Activated naive CD4-positive, alpha-beta T cell (primary cell): ENCODE measurements around the gene GLUL.

ENCODE experiments used
- DNase-seq, 4 experiments: peaks; one replicate each; lab custom pipeline; 2025; lab: John Stamatoyannopoulos, UW

Gene GLUL

DNA sequence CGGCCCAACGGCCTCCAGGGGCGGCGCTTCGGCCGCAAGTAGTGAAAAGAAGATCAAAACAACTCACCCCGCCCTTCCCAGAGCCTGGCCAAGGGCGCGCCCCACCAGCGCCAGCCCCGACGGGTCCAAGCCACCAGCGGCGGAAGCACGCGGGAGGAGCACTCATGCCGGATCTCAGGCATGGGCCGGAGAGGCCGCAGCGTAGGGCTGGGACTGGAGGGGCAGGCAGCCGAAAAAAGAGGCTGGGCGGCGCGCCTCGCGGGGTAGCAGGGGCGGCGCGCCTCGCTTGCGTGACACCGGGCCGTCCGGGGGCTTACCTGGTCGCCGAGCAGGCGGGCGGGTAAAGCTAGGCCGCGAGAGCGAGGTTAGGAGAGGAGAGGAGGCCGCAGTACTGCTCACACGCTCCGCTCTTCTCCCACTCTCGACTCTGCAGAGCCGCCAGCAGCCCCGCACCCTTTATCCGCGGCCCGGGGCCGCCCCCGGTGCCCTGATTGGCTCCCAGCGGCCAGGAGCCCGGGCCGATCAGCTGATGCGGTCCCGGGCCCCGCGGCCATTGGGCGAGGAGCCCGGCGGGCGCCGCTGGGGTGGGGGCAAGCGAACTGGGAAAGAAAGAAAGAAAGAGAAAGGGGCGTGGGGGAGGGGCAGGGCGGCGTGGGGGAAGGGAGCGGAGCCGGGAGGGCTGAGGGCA is at the start of gene GLUL:
Gene GLUL, minus strand, starts transcription at position 429 of the 688 bp plus-strand sequence. CDS start 3,053 bp downstream, outside the sequence.
- peak; percentile 16 to 55 (median 36) for DNase-seq

DNA sequence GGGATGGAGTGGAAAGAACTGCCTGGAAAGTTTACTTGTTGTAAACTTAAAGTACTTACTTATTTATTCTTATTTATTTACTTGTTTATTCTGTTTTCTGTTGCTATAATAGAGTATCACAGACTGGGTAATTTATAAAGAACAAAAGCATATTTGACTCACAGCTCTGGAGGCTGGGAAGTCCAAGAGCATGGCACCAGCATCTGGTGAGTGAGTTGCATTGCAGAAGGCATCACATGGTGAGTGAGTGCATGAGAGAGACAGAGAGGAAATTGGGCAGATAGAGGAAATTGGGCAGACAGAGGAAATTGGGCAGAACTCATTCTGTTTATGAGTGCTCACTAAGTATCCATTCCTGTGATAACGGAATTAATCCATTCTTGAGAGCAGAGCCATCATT is 46.7 kb upstream of the GLUL start:
- no peak for DNase-seq

DNA sequence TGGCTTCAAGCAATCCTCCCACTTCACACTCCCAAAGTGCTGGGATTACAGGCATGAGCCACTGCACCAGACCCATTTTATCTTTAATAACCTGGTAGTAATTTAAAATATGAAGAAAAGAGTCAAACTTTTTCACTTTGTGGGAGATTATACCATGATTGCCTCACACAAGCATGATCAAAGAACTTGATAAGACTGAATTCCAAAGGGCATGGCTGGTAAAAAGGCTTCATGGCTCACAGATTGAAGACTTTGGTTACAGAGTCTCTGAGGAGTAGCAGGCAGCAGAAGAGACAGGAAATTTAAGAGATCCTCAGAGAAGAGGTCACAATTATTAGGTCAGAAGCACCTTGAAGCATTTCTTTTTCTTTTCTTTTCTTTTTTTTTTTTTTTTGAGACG is 42.0 kb upstream of the GLUL start:
- no peak for DNase-seq

DNA sequence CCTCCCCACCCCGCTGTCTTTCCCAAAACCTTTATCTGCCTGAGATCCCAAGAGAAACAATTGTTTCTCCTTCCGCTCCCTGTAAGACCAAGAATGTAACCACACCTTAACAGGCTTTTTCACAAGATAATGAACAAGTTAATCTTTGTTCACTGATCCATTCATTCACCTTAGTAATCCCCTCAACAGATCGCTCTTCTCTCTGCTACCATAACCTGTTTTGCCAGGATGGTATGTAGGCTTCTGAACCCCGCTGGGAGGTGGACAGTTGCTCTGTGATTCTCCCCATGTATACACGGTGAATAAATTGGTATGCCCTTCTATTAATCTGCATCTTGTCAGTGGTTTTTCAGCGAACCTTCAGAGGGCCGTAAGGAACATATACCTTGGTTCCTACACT is 39.7 kb upstream of the GLUL start:
- DNase-seq = no peak

DNA sequence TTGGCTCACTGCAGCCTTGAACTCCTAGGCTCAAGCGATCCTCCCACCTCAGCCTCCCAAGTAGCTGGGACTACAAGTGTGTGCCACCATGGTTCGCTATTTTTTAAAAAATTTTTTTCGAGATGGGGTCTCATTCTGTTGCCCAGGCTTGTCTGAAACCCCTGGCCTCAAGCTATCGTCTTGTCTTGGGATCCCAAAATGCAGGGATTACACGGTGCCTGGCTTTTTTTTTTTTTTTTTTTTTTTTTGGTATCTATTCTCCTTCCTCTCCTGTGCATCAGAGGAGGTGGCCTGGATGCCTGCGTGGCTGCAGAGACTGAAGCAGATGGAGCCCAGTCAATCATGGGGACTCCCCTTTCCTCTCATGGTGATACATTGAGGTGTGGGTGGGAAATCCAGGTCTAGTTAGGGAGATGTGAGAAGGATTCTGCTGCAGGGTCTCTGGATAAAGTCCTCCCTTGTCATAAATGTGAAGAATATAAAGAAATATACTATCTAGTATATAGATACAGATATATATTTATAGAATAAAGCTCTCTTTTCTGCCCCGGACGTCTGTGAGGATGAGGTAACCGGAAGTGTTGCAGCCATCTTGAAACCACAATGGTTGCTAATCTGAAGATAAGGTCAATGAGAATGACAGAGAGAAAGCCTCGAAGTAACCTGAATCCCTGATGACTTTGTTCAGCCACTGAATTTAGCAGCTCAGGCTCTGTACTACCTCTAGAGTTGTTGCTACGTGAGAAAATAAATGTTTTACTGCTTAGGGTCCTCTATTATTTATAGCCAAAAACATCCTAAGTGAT is 38.9 kb upstream of the GLUL start:
- no peak for DNase-seq

DNA sequence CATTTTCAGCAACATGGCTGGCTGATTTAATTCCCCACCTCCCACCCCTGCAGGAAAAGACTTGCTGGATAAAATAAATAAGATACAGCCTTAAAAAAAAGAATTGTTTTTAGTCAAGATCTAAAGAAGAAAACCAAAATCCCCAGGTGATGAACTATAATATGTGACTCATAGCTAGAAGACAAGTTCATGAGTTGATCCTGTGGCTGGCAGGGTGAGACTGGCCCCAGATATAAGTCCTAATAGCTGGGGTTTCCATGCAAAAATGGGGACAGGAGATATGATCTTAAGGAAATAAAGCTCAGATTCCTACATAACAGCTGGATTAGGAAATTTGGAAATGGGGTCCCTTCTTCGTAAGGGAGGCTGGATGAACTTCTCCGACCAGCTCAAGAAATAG is 36.5 kb upstream of the GLUL start:
- DNase-seq = no peak

DNA sequence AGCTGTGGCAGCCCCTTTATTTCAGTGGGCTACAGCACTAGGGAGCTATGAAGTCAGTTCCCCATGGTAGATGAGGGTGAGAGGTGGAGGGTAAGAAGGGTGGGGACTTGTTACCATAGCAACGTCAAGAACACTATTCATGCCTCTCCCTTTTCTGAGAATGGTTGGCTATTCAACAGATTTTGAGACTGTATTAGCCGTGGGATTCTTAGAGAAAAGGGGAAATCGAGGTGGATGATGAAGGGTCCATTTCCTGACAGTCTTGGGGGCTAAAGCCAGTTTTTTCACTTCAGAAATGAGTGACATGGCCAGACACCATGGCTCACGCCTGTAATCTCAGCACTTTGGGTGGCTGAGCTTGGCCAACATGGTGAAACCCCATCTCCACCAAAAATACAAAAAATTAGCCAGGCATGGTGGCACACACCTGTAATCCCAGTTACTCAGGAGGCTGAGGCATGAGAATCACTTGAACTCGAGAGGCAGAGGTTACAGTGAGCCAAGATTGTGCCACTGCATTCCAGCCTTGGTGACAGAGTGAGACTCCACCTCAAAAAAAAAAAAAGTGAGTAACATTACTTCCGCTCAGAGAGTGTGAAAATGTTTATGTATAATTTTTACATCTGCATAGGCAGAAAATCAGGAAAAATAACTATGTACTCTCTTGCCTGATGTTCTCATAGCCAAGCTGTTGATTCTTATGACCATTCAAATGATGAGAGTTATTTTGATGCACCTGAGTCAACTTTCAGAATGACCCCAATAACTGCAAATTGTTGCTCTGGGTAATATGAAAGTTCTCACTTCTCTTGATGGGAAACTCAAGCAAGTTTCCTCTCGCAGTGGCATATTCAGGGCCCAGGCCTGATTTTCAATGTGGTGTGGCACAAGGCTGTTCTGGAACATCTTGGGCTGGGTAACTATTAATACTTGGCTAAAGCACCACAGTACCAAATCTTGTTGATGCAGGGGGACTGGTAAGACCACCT is 35.1 kb upstream of the GLUL start:
- DNase-seq = no peak

DNA sequence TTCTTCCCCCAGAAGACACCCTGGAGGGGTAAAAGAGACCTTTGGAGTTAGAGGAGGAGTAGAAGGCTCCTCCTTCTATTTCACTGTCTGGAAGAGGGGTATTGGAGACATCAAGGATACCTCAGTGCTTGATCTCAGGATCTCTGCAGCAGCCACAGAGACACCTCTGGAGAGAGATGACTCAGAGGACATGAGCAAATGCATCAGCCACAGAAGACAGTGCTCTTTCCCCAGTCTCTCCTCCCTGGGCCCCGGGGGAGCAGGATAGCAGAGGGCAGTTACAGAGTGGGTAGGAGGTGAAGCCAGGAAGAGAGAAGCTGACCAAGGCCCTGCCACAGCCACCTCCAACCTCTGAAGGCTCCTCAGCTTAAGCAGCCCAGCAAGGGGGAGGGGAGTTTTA is 24.2 kb upstream of the GLUL start:
- DNase-seq = no peak

DNA sequence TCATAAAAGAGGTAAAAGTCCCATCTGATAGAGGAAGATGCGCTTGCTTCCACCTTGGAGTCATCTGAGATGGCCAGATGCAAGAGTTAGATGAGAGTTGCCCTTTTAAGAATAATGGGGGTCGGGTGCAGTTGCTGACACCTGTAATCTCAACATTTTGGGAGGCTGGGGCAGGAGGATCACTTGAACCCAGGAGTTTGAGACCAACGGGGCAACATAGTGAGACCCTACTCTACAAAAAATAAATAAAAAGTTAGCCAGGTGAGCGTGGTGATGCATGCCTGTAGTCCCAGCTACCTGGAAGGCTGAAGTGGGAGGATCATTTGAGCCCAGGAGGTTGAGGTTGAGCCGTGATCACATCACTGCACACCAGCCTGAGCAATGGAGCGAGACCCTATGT is 22.4 kb upstream of the GLUL start:
- DNase-seq = no peak

DNA sequence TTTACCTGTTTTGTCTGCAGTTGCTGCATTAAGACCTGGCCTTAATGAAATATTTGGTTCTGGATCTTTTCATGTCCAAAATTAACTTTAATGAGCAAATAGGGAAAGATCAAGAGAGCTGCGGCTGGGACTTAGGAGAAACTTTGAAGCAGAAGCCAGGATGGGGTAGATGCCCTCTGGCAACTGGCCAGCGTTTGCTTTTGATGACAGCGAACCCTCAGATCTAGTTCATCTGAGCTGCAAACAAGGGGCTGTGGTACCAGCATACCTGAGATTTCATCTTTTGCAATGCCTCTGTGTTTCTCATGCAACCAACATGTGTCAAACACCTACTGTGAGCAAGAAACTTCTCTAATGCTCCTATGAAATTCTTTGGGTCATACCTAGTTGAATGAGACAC is 21.9 kb upstream of the GLUL start:
- DNase-seq = no peak

DNA sequence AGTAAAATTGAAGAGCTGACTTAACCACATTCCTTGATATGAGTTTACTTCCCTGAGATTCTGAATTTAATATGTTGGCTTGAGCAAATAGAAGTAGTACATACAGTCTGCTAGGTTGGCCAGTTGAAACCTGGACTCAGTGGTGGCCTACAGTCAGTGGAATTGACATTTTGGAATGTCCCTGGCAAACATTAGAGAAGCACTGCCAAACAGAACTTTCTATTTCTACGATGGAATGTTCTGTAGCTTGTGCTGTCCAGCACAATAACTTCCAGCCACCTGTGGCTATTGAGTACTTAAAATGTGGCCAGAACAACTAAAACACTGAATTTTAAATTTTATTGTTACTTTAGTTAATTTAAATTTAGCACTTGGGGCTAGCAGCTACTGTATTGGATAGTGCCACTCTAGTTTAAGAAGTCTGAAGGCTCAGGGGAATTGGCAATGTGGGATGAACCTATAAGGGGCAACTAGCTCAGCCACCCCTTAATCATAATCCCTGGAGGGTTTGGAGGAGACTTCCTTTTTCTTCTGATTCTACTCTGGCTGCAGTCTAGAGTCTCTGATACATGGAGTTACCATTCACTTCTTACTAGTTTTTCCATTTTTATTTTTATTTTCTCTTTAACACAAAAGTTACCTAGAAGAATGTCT is 19.2 kb upstream of the GLUL start:
- no peak for DNase-seq

DNA sequence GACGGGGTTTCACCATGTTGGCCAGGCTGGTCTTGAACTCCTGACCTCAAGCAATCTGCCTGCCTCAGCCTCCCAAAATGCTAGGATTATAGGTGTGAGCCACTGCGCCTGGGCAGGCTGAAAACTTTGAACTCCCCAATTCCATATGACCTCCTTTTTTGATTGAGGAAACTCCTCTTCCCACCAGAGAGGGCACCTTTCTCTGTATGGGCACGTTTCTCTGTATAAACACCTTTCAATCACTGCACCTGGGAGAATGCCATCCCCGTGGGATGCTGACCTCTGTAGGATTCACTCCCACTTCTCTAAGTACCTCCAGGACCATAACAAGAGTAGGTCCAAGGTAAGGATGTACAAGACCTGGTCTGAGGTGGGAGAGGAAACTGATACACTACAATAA is 18.5 kb upstream of the GLUL start:
- no peak for DNase-seq

DNA sequence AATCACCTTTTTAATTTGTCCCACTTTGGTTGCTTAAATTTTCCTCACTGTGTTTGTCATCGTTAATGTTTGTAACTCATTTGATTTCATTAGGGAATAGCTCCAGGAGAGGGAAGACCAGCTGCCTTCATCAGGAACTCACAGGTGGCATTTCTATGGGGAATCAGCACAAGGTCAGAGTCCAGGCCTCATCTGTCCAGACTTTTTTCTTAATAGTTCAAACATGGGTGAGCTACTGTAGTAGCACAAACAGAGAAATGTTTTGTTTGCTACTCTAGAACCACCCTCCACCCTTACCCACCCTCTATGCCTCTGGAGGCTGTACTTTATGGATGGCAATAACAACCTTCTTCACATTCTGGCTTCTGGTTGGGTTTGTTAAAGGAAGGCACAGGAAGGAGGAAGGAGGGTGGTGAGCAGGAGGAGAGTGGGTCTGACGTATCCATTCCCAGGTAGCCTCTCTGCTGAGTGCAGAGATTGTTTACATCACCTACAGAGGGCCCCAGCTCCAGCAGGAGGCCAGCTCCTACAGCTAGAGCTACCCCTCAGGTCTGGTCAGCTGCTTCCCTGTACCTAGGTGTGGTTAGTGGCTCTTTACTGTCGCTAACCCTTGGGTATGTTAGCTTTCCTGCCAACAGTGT is 17.0 kb upstream of the GLUL start:
- DNase-seq = no peak

DNA sequence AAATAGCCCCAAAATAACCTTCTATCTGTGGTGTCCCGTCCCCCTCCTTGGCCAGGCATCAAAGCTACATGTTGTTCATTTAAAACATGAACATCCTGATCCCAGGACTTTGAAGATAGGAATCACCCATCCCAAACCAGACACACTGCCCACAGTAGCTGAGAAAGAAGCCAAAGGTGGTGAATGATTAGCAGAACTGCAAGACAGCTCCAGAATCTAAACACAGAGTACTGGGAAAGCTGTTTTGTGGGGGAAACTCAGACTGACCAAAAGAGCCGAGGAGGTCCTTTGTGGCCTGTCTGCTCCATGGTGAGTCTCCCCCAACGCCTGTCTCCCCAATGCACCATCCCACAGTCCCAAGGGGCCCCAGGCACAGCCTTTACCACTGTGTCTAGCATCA is 16.1 kb upstream of the GLUL start:
- no peak for DNase-seq

DNA sequence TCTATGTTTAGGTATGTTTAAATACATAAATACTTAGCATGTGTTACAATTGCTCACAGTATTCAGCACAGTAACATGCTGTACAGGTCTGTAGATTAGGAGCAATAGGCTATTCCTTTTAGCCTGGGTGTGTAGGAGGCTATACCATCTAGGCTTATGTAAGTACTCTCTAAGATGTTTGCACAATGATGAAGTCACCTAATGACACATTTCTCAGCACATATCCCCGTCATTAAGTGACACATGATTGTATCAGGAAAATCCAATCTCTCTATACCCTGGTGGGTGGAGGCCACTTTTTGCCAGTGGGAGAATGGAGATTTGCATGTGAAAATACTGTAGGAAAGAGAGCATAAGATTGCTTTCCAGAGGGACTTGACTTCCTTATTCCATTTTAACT is 14.4 kb upstream of the GLUL start:
- DNase-seq = no peak

DNA sequence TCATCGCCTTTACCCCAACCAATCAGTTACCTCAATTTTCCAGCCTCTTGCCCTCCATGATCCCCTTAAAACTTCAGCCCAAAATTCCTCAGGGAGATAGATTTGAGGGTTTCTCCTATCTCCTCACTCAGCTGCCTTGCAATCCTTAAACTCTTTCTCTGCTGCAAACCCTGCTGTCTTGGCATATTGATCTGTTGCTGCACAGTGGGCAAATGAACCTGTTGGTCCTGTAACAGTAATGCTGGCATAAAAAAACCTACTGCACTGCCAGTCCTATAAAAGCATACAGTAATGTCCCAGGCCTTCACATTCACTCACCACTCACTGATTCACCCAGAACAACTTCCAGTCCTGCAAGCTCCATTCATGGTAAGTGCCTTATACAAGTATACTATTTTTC is 14.0 kb upstream of the GLUL start:
- DNase-seq = no peak

DNA sequence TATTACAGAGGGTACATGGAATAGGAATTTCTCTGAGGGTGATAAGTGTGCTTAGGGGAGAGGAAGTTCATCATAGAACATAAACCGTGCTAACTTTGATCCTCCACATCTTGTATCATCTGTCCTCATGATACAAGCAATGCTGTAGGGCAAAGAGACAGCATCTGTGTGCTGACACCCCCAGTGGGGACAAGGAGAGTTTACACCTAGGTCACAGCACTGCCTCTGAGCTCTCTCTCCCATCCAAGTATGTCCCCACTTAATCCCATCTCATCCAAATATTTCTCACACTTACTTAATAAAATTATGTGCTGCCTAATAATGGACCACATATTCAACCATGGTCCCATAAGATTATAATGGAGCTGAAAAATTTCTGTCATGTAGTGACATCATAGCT is 13.2 kb upstream of the GLUL start:
- no peak for DNase-seq

DNA sequence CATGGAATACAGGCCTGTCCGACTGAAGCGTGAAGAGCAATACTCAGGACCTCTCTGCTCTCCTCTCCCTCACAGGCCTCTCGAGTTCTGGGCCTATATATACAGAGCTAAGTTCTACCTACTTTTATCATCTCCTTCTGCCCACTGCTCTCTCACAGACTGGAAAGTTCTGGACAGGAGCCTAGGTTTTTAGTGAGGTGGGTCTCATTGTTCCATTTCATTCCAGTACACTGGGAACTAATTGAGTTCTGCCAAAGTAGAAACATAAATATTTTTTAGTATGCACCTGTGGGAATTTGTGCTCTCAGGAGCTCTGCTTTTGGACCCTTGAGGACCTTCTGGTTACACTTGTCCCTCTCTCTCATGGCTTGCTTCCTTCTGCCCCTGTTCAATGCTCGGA is 9.0 kb upstream of the GLUL start, which contains the start of gene TEDDM1:
Gene TEDDM1, minus strand, starts transcription at position 101 of the 400 bp plus-strand sequence. CDS start 182 bp downstream, outside the sequence.
- no peak for DNase-seq

DNA sequence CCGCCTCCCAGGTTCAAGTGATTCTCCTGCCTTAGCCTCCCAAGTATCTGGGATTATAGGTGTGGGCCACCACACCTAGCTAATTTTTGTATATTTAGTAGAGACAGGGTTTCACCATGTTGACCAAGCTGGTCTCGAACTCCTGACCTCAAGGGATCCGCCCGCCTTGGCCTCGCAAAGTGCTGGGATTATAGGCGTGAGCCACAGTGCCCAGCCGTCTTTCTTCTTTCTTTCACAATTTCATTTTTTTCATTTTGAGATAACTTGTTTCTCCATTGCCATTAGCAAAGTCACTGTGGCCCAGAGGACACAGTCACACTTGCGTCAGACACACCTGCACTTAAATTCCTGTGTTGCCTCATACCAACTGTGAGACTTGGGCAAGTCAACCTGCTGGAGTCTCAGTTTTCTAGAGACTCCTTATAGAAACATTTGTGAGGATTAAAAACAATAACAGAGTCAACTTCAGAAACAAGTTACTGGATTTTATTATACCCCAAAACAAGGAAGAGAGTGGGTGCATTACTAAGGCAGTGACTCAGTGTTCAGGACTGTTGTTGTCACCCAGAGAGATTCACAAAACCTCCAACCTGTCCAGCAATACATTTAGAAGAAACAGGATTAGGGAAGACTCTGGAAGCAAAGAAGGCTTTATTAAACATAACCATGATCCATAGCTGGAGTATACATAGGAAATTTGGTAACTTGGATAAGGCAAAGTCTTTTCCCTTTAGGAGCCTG is 6.2 kb upstream of the GLUL start:
- DNase-seq = no peak

DNA sequence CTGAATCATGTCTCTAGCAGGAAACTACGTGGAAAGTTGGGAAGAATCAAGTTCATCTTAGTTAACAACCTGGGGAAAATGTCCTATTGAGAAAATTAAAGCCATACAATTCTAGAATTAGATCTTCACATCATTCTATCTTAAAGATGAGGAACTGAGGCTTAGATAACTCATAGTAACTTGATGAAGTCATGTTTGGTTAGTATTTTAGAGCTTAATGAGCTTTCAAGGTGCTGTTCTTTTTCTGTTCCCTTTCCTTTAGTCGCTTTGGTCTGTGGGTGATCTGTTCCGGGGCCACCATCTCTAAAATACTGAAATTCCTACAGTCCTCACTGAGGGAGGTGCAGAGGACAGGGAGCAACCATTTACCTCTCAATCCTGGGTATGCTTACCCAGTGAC is 4.3 kb upstream of the GLUL start:
- no peak for DNase-seq
